OCI-M2 (cell line): ENCODE measurements around the gene EIF4H.
"Not testable (repeated sequence)": the region's sequence is repeated elsewhere in the genome, so short reads cannot be mapped to it uniquely, and the experiment has no call there.

Source experiments
- DNase-seq: peaks from one replicate; lab custom pipeline; 2025; ENCODE audit not compliant: unreplicated experiment; lab: John Stamatoyannopoulos, UW

The EIF4H gene

DNA sequence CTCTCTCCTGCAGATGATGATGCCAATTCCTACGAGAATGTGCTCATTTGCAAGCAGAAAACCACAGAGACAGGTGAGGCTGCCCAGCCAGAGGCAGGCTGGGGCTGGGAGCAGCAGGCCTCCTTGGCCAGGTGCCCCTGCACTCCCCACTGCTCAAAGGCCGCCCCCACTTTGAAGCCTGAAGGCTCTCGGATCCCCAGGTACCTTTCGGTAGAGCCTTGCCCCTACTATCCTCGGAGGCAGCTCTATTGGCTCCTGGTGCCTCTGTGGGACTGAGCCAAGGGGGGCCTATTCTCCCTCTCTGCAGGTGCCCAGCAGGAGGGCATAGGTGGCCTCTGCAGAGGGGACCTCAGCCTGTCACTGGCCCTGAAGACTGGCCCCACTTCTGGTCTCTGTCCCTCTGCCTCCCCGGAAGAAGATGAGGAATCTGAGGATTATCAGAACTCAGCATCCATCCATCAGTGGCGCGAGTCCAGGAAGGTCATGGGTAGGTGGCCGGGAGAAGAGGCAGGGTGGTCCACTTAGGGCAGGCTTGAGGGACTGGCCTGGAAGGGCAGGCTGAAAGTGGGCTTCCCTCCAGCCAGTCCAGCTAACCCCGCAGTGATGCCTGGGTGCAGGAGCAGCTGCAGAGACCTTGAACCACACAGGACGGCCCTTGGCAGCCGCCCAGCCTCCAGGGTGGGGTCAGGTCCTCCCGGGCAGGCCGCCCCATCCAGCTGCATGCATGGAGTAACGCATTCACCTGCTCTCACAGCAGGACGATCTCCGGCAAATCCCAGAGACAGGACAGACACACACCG lies 49.8 kb downstream of the EIF4H start:
- no peak for DNase-seq

- no peak for DNase-seq
Measured at GRCh38 chr7:74224511-74224832, 50.3 kb downstream of the EIF4H start.

GRCh38 chr7:74224907-74225306 lies 50.8 kb downstream of the EIF4H start:
- DNase-seq, result not testable (repeated sequence)

GRCh38 chr7:74225400-74225799 lies 51.2 kb downstream of the EIF4H start:
- DNase-seq, result no peak

- DNase-seq, result no peak
Measured at GRCh38 chr7:74226633-74227032, 52.5 kb downstream of the EIF4H start.

DNA sequence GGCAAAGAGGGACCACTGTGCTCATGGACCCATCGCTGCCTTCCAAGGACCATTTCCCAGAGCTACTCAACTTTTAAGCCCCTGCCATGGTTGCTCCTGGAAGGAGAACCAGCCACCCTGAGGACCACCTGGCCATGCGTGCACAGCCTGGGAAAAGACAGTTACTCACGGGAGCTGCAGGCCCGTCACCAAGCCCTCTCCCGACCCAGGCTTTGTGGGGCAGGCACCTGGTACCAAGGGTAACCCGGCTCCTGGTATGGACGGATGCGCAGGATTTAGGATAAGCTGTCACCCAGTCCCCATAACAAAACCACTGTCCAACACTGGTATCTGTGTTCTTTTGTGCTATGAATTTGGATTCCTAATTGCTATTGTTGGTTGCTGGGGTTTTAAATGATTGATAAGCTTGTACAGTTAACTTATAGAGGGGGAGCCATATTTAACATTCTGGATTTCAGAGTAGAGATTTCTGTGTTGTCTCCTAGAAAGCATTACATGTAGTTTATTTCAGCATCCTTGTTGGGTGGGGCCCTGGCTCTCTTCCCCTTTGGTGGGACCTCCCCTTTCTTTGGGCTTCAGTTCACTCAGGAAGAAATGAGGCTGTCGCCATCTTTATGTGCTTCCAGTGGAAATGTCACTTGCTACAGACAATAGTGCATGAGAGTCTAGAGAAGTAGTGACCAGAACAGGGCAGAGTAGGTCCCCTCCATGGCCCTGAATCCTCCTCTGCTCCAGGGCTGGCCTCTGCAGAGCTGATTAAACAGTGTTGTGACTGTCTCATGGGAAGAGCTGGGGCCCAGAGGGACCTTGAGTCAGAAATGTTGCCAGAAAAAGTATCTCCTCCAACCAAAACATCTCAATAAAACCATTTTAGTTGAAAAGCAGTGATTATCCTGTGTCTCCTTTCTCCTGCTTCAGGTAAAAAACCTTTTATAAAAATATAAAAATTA lies 55.1 kb downstream of the EIF4H start:
- no peak for DNase-seq

DNA sequence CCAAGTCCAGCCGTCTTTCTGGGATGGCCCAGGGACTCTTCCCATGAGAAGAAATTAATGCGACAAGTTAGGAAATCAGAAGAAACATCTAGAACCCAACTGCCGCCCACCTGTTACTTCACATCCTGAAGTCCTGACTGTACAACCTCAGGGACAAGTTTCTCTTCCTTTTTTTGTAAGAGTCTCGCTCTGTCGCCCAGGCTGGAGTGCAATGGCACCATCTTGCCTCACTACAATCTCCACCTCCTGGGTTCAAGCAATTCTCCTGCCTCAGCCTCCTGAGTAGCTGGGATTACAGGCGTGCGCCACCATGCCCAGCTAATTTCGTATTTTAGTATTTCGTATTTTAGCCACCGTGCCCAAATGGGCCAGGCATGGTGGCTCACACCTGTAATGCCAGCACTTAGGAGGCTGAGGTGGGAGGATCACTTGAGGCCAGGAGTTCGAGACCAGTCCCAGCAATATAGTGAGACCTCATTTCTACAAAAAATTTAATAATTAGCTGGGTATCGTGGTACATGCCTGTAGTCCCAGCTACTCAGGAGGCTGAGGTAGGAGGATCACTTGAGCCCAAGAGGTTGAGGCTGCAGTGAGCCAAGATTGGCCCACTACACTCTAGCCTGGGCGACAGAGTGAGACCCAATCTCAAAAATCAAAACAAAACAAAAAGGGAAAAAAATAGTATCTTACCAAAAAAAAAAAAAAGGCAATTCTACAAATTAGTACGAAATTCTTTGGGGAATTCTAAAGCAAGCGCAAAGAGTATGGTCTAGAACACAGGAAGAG lies 56.5 kb downstream of the EIF4H start:
- DNase-seq, result no peak

DNA sequence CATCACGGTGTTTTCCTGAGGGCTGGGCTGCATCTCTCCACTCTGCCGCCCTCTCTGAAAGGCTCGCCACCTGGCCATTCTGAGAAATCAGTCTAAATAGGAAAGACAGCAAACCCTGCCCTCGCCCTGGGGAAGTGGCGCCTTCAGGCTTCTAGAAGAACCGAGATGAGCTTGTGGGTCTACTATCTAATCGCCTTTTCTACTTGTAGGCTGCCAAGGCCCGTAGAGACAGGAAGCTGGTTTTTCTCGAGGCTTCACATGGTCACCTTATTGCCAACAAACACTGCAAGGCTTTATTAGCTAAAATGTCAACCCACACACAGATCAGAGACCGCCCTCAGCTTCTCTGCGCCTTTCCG lies 57.1 kb downstream of the EIF4H start:
- no peak for DNase-seq

DNA sequence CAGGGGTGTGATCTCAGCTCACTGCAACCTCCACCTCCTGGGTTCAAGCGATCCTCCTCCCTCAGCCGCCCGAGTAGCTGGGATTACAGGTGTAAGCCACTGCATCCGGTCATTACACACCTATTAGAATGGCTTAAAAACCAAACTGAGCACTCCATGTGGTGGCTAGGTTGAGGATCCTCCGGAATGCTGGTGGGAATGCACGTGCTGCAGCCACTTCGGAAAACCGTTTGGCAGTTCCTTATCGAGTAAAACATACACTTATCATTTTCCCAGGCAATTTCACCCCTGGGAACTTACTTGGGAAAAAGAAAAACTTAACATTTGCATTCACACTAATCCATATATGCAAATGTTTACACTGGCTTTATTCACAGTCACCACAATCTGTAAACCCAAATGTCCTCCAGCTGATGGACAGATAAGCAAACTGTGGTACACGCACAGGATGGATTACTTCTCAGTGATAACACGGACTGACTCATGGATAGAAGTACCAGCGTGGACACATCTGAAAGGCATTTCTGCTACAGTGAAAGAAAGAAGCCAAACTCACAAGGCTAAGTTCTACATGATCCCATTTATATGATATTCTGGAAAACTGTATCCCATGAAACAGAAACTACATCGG lies 59.6 kb downstream of the EIF4H start:
- DNase-seq, result no peak

- no peak for DNase-seq
Measured at GRCh38 chr7:74235518-74236268, 61.5 kb downstream of the EIF4H start.

GRCh38 chr7:74236284-74236683 lies 62.1 kb downstream of the EIF4H start:
- DNase-seq, result no peak

GRCh38 chr7:74240482-74240881 lies 66.3 kb downstream of the EIF4H start:
- no peak for DNase-seq

GRCh38 chr7:74242122-74242443 lies 67.9 kb downstream of the EIF4H start:
- no peak for DNase-seq

DNA sequence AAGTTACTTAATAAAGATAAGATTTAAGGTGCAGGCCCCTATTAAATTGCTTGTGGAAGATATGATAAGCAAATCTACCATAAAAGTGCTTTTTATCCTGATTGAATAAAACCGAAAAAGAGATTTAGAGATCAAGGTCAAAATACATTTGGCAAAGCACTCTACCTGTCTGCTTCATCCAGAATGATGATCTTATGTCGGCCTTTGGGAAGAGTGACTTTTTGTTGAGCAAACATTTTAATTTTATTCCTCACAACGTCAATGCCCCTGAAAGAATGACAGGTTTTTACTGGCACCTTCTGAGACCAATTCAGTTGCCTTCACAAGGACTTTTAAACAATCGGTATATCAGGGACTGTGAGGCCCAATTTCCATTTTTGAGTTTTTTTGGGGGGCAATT lies 72.3 kb downstream of the EIF4H start:
- no peak for DNase-seq
